Omental fat pad (tissue), 4 donors: ENCODE results near the gene HAGHL. TPM values are rescaled to one million over a fixed set of nuclear protein-coding genes. Genes with fewer than 3 reads are reported as not detected.
"Not testable (repeated sequence)": the region's sequence is repeated elsewhere in the genome, so short reads cannot be mapped to it uniquely, and the experiment has no call there.

Source experiments
- ATAC-seq: fragments of 150-250 bp; one replicate; pipeline ENCODE4 v1.9.1; 2016; ENCODE audit warnings: mild to moderate bottlenecking, moderate library complexity; ENCODE audit not compliant: low FRiP score
- DNase-seq: peaks from one replicate; pipeline ENCODE4 v3.0.0-alpha.2; 2019; ENCODE audit warnings: low spot score
- CTCF ChIP-seq, 3 donors: fragments of 450-650 bp; IDR thresholded peaks; one replicate each; pipeline ENCODE4 v1.5.1; 2016 to 2017; ENCODE audit warnings: antibody characterized with exemption in 3 of 3, mild to moderate bottlenecking in 3 of 3, moderate library complexity in 2 of 3
- total RNA-seq, 4 donors: library from RNA; depleted of rRNA; stranded (reverse); fragments of >200 nt; gene quantifications; one replicate each; pipeline ENCODE4 v1.1.0, GENCODE V29; 2016

Gene HAGHL
- total RNA-seq, 4 donors from 2014 or later, result 0.79 to 7.3 (median 4.6) TPM

GRCh38 chr16:684961-685696, 41.8 kb upstream of the HAGHL start:
- DNase-seq (no peak), ATAC-seq (no peak)
- no peak for TF ChIP-seq CTCF (IDR thresholded peaks at IDR 0.05)

DNA sequence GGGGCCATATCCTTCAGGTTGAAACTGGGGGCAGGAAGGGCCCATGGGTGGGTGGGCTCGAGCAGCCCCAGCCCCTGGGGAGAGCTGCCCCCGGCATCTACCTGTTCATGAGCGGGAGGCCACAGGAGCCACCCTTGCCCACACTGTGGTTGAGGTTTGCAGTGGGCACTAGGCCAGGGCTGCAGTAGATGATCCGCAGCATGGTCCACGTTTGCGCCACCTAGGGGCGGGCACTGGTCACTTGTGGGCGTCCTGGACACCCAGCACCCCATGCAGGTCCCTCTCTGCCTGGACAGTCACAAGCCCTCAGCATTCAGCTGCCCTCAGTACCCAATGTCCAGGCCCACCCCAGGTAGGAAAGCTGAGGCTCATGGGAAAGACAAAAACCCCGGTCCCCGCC, 40.9 kb upstream of the HAGHL start:
- DNase-seq, result no peak
- ATAC-seq, result no peak
- no peak for TF ChIP-seq CTCF (IDR thresholded peaks at IDR 0.05)

GRCh38 chr16:686459-687260, 40.2 kb upstream of the HAGHL start:
- TF ChIP-seq CTCF (IDR thresholded peaks at IDR 0.05), result no peak
- ATAC-seq (no peak), DNase-seq (no peak)

DNA sequence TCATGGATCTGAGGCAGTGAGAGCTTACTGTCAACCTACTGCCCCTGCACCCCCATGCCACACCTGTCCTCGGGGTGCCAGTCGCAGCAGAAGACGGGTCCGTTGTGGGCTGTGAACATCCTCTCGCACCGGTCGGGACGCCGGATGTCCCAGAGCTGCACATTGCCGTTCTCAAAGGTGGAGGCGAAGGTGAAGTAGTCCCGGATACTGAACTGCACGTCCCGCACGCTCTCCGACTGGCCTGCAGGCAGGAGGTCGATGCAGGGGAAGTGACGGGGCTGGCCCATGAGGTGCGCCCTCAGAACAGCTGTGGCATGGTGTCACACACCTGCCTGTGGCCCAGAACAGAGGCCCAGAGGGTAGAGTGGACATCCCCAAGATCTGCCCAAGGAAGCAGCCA, 39.4 kb upstream of the HAGHL start:
- DNase-seq (no peak), ATAC-seq (no peak)
- no peak for TF ChIP-seq CTCF (IDR thresholded peaks at IDR 0.05)

DNA sequence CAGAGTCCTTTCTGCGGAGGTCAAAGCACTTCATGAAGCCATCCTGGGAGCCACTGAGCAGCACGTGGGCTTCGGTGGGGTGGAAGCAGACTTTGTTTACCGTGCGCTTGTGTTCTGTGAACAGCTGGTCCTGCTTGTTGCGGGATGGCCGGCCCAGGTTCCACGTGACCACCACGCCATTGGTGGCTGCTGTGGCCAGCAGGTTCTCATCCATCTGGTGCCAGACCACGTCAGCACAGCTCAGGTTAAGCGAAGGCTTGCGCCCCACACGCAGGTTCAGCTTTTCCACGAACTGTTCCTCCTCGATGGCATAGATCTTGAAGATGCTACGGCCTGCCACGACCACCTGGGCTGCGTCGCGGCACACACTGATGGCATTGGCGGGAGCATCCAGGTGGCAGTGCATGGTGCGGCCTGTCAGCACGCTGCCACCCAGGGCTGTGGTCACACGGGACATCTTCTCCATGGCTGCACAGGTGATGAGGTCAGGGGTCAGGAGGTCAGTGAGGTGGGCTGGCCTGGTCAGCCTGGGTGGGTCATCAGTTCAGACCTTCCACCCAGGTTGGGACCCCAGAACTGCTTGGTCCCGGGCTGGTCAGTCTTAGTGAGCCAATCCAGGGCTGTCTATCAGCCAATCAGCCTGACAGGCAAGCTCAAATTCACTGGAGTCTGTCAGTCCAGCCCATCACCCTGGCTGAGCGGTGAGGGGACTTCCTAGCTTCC, 37.6 kb upstream of the HAGHL start:
- TF ChIP-seq CTCF (IDR thresholded peaks at IDR 0.05), result no peak
- ATAC-seq (no peak), DNase-seq (no peak)

DNA sequence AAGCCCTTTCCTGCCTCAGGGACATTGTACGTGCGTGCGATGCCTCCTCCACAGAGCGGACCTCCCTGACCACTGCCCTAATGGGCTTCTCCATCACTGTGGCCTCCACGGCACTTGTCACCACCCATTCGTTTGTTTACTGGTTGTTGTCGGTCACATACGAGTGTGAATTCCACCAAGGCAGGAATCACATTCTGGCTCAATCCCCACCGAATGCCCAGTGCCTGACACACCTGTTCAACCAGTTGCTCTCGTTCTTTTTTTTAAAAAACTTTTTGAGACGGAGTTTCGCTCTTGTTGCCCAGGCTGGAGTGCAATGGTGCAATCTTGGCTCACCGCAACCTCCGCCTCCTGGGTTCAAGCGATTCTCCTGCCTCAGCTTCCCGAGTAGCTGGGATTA, 35.7 kb upstream of the HAGHL start:
- not testable (repeated sequence) for ATAC-seq, DNase-seq

DNA sequence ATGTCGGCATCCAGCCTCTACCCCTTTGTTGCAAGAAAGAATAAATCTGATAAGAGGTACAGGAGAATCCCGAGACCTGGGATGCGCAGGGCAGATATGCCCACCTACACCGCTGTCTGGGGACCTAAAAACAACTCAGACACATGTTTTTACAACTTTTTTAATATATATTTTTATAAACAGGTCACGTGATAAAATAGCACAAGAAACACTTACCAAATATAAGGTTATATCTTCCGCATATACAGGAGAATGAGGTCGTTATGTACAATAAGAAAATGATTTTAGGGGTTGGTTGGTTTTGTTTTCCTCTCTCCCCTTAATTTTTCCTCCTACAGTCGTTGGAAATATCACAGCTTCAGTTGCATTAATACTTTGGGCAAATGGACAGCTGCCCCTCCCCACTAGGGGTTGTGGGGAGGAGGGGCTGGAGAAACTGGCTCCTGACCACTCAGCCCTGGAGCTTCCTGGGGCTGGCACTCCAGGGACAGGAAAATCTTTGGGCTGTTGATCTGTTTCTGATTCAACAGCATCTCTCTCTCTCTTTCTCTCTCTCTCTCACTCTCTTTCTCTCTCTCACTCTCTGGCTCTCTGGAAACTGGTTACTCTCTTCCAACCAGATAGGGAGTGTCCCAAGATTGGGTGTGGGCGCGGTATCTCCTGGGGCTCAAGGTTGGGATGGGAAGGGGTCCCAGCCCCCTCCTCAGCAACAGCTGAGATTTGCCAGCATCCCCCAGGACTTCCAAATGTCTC, 34.4 kb upstream of the HAGHL start:
- no peak for TF ChIP-seq CTCF (IDR thresholded peaks at IDR 0.05)
- DNase-seq (no peak), ATAC-seq (no peak)
